NCI-H128 (cell line): ENCODE data around the gene XPNPEP1.

ENCODE experiments used
- DNase-seq: peaks from one replicate; lab custom pipeline; 2025; ENCODE audit not compliant: unreplicated experiment; lab: John Stamatoyannopoulos, UW

The XPNPEP1 gene

GRCh38 chr10:109866995-109867635 lies 56.2 kb downstream of the XPNPEP1 start:
- no peak for DNase-seq

GRCh38 chr10:109866168-109866994 lies 56.9 kb downstream of the XPNPEP1 start:
- DNase-seq, result no peak

DNA sequence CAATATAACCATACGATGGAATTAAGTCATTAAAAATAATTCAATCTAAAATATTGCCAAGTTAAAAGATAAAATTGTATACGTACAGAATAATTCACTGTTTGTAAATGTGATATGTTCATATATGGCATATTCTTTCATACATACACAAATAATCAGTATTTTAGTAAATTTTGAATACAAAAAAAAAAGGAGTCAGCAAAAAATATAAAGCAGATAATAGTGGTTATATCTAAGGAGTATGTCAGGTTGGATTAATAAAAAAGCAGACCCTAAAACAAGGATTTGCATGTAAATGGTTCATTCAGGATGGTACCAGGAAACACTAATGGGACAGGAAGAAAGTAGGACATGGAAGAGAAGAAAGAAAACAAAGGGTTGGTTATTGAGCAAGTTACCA lies 59.5 kb downstream of the XPNPEP1 start:
- DNase-seq, result no peak

DNA sequence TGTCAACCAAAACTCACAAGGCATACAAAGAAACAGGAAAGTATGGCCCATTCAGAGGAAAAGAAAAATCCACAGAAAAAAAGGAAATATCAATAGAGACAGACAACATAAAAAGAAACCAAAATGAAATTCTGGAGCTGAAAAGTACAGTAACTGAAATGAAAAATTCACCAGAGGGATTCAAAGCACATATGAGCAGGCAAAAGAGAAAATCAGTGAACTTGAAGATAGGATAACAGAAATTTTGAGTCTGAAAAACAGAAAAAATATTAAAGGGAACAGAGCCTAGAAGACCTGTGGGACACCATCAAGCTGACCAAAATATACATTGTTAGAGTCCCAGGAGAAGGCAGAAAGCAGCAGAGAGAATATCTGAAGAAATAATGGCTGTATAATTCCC lies 60.6 kb downstream of the XPNPEP1 start:
- no peak for DNase-seq

GRCh38 chr10:109862041-109862440 lies 61.3 kb downstream of the XPNPEP1 start:
- no peak for DNase-seq

DNA sequence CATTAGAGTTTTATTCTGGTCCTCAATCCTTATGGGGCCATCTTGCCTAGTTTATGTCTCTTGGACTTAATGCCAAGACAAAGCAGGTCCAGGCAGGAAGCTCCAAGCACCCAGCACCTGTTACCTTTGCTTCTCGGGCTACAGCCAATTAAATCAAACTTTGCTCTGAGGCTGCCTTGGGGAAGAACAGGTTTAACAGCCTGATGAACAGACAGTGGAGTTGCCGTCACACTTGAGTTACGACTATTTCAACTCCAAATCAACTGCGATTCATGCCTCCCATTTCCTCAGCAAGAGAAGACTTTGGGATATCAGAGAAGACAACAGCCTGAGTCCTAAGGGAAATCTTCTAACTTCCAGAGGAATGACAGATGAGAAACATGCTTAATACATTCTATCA lies 62.2 kb downstream of the XPNPEP1 start:
- DNase-seq, result no peak

DNA sequence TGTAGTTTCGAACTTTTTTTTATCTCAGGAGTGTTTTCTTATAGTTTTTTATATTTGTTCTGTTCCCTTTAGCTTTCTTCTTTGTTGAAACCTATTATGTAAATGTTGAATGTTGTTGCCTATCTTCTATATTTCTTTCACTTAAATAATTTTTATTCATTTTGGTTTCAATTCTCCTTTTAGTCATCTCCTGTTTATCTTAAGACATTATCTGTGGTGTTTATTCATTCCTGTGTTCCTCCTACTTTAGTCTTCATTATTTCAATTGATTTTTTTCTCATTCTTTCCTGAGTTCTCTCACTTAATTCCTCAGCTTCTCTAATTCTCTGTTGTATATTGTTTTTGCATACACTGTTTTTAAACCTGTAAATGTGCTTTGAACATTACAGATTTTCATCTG lies 64.1 kb downstream of the XPNPEP1 start:
- no peak for DNase-seq

DNA sequence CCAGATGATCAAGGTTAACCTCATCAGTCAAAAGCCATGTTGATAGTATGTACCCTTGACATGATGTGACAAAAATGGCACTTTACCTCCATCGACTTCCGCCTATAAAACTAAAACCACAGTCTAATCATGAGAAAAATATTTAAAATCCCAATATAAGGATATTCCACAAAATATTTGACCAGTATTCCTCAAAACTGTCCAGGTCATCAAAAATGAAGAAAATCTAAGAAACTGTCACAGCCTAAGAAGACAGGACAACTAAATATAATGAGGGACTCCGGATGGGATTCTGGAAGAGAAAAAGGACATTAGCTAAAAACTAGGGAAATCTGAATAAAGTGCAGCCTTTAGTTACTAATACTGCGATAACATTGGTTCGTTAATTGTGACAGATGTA lies 67.6 kb downstream of the XPNPEP1 start:
- DNase-seq, result no peak

DNA sequence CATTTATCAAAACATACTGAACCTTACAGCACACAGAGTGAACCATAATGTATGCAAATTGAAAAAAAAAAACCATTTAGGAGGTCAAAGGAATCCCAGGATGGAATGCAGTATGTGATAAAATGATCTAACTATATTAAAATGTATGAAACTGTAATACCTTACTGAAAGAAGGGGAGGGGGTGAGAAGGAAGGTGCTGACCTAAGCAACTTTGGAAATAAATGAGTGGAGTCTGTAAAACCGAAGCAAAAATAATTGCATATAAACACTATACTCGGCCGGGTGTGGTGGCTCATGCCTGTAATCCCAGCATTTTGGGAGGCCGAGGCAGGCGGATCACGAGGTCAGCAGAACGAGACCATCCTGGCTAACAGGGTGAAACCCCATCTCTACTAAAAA lies 69.4 kb downstream of the XPNPEP1 start:
- DNase-seq, result no peak

DNA sequence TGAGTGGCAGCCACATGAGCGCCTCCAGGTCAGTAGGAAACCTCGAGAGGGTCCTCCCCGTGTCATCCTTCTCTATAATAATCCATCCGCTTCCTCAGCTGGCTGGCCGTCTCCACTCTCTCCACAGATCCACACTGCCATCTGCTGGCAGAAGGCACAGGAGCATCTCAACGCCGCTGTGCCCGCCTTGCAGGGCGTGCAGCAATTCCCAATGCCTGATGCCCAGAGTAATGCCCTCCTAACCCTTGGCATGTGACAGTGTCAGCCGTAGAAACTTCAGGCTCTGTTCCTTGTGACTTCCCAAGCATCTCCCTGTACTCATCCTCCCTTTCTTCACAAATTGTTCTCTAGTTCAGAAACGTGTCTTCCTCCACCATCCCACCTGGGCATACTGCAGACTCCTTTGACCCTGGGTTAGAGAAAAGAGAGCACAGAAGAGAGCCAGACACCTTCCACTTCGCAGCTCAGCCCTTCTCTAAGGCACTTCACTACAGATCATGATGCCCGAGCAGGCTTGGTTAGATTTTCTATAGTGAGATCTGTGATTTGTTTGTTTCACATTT lies 70.8 kb downstream of the XPNPEP1 start:
- DNase-seq, result no peak

- no peak for DNase-seq
Measured at GRCh38 chr10:109851616-109852474, 71.5 kb downstream of the XPNPEP1 start.

GRCh38 chr10:109846832-109847231 lies 76.5 kb downstream of the XPNPEP1 start:
- no peak for DNase-seq

DNA sequence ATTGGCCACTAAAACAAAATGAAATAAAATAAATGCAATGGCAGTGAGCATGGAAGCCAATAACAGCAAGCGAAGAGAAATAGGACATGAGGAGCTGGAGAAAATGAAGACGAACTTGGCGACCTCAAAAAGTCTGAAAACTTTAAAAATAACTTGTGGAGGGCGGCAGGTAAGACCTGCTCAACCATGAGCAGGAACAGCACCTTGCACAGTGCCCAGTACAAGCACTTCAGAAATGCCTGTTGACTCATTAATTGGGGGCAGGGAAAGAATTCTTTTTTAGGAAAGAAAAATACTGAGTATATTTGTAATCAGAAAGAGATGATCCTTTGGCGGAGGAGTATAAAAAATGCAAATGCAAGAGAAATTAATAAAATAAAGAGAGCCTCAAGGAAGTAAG lies 78.0 kb downstream of the XPNPEP1 start:
- DNase-seq, result no peak

DNA sequence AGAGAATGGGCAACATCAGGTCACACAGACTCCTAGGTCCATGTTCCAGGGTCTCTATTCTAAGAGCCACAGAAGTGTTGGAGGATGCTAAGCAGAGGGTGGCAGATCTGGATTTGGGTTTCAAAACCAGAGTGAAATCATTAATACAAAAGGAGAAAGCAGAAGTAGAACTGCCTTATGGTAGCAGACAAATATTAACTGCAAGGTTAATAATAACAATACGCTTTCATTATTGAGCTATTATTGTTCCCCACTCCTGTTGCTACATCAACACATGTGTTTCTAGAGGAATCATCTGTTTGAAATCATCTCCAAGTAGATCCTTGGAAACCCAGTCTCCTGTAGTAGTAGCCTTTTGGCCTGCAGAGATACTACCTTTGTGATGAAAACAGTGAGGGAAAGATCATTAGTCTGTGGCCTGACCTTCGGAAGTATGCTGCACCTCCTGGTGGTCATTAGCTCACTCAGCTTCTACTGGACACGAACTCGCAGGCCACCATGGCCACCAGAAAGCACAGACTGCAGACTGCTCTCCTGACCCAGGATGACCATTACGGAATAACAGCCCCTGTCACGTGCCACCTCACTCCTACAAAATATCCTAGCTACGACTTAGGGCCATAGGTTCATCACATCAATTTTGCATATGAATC lies 84.6 kb downstream of the XPNPEP1 start:
- DNase-seq, result no peak

DNA sequence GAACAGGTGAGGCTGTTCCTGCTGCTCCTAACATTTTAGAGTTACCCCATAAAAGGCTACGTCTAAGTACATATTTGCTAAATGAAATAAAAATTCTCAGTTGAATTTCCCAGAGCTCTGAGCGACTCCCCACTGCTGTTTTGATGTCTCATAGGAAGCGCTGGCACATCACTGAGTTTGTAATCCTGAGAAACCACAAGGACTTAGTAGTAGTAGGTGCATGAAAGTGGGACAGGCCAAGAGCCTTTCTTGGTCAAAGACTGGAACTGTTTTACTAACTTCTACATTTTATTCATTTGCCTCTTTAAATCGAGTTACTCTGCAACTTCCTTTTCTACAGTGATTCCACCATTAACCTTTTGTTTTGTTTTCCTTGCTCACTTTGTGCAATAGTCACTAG lies 85.9 kb downstream of the XPNPEP1 start:
- no peak for DNase-seq

GRCh38 chr10:109835257-109835656 lies 88.1 kb downstream of the XPNPEP1 start:
- DNase-seq, result no peak

GRCh38 chr10:109831846-109832245 lies 91.5 kb downstream of the XPNPEP1 start:
- DNase-seq, result no peak

DNA sequence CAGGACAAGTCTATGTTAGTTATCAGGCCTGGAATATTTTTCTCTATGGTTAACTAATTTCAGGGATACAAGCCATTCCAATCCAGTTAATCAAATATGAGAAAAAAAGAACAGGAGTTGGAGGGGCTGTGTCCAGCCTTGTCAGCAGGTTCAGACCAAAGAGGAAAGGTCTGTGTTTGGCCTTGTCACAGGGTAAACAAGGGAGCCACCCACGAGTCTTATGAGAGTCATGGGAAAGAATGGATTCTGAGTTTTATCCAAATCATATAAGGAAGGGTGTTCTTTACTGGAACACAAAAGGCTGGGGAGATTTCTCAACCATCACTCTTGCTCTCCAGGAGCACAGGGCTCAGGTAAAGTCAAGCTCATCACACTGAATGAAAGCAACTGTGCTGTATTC lies 99.1 kb downstream of the XPNPEP1 start:
- DNase-seq, result no peak

DNA sequence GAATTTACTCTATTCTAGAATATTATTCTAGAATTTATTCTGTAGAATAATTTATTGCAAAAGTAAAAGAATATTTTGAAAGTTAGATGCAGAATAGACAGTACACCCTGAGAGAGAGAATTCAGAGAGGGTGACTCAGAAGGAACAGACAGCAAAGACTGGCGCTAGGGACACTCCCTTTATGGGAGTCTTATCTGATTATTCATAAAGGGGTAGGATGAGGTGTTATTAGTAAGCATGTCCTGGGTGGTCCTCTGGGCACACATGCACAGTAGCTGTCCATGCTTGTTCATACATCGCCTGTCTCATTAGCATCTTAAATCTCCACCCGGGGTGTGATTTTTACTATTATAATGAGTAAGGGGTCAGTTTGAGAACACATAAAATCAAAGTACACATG lies 100.1 kb downstream of the XPNPEP1 start:
- no peak for DNase-seq

- DNase-seq, result no peak
Measured at GRCh38 chr10:109821672-109822071, 101.6 kb downstream of the XPNPEP1 start.
